Parathyroid adenoma (tissue), 2 donors: ENCODE results near the gene TGFBR3.

Experiments
- H2AFZ ChIP-seq: fragments of 300-600 bp; sonication (generic); one replicate; pipeline ENCODE4 v1.7.0; 2017; ENCODE audit warnings: antibody characterized with exemption, mild to moderate bottlenecking
- H3K27ac ChIP-seq: fragments of 300-600 bp; sonication (generic); one replicate; pipeline ENCODE4 v1.7.0; 2017
- H3K27me3 ChIP-seq: fragments of 300-600 bp; sonication (generic); one replicate; pipeline ENCODE4 v1.7.0; 2017; ENCODE audit warnings: low read length; ENCODE audit not compliant: control insufficient read depth, insufficient read depth
- H3K36me3 ChIP-seq: fragments of 300-600 bp; sonication (generic); one replicate; pipeline ENCODE4 v1.7.0; 2017; ENCODE audit warnings: low read length; ENCODE audit not compliant: control insufficient read depth, insufficient read depth
- H3K4me1 ChIP-seq: fragments of 300-600 bp; sonication (generic); one replicate; pipeline ENCODE4 v1.7.0; 2017; ENCODE audit warnings: control low read depth
- H3K4me2 ChIP-seq: fragments of 300-600 bp; sonication (generic); one replicate; pipeline ENCODE4 v1.7.0; 2017; ENCODE audit warnings: low read length
- H3K4me3 ChIP-seq: fragments of 300-600 bp; sonication (generic); one replicate; pipeline ENCODE4 v1.7.0; 2017; ENCODE audit warnings: low read depth, low read length
- H3K79me2 ChIP-seq: fragments of 300-600 bp; sonication (generic); one replicate; pipeline ENCODE4 v1.7.0; 2017; ENCODE audit warnings: control low read depth
- H3K9ac ChIP-seq: fragments of 300-600 bp; sonication (generic); one replicate; pipeline ENCODE4 v1.7.0; 2017; ENCODE audit warnings: mild to moderate bottlenecking
- H3K9me3 ChIP-seq: fragments of 300-600 bp; sonication (generic); one replicate; pipeline ENCODE4 v1.7.0; 2017; ENCODE audit warnings: low read length; ENCODE audit not compliant: control insufficient read depth
- CTCF ChIP-seq: fragments of 300-600 bp; sonication (generic); IDR thresholded peaks from one replicate; pipeline ENCODE4 v1.7.0; 2017; ENCODE audit warnings: antibody characterized with exemption, mild to moderate bottlenecking
- donor health status: primary hyperparathyroidism.

The TGFBR3 gene

GRCh38 chr1:91684481-91685196 lies 201.3 kb downstream of the TGFBR3 start:
- TF ChIP-seq CTCF = no peak
- Histone ChIP-seq H3K4me2 (no peak overlapping the region), H3K9ac (no peak overlapping the region), H3K27me3 (no peaks in the 10 kb centered on the region), H3K4me3 (no peak overlapping the region), H2AFZ (no peak overlapping the region), H3K79me2 (no peaks in the 10 kb centered on the region), H3K36me3 (no peaks in the 10 kb centered on the region), H3K9me3 (no peaks in the 10 kb centered on the region), H3K27ac (no peak overlapping the region), H3K4me1 (peaks cover 4% of the 10 kb centered on the region)

DNA sequence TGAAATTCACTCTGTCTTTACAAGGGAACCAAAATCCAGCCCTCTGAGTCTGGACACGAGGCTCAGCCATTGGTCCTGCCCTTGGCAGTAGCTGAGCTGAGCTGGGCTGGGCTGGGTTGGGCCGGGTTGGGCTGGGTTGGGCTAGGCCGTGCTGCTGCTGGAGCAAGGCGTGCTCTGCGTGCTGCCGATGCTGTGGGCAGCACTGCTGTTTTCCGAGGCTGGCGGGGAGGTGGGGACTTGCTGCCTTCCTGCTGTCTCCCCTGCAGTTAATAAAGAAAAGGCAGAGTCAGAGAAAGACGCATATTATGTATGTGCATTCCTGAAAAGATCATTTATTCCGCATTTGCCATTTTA lies 202.4 kb downstream of the TGFBR3 start:
- no peak for TF ChIP-seq CTCF
- Histone ChIP-seq H3K4me3 (no peak overlapping the region), H3K27me3 (no peaks in the 10 kb centered on the region), H3K4me1 (no peaks in the 10 kb centered on the region), H3K4me2 (no peak overlapping the region), H3K9ac (no peak overlapping the region), H2AFZ (no peak overlapping the region), H3K27ac (no peak overlapping the region), H3K9me3 (no peaks in the 10 kb centered on the region), H3K79me2 (no peaks in the 10 kb centered on the region), H3K36me3 (no peaks in the 10 kb centered on the region)

GRCh38 chr1:91682882-91683597 lies 202.9 kb downstream of the TGFBR3 start:
- H3K4me1 ChIP-seq = no peaks in the 10 kb centered on the region
- no peaks in the 10 kb centered on the region for H3K36me3 ChIP-seq
- no peaks in the 10 kb centered on the region for H3K27me3 ChIP-seq
- TF ChIP-seq CTCF = no peak
- no peaks in the 10 kb centered on the region for H3K9me3 ChIP-seq
- no peak overlapping the region for H3K4me3 ChIP-seq
- no peak overlapping the region for H3K4me2 ChIP-seq
- no peak overlapping the region for H3K9ac ChIP-seq
- H2AFZ ChIP-seq = no peak overlapping the region
- H3K27ac ChIP-seq = no peak overlapping the region
- H3K79me2 ChIP-seq = no peaks in the 10 kb centered on the region

- TF ChIP-seq CTCF = no peak
- H2AFZ ChIP-seq = no peak overlapping the region
- no peaks in the 10 kb centered on the region for H3K9me3 ChIP-seq
- no peaks in the 10 kb centered on the region for H3K36me3 ChIP-seq
- no peak overlapping the region for H3K4me3 ChIP-seq
- no peak overlapping the region for H3K4me2 ChIP-seq
- no peak overlapping the region for H3K9ac ChIP-seq
- H3K27me3 ChIP-seq = no peaks in the 10 kb centered on the region
- H3K79me2 ChIP-seq = no peaks in the 10 kb centered on the region
- no peak overlapping the region for H3K27ac ChIP-seq
- no peaks in the 10 kb centered on the region for H3K4me1 ChIP-seq
Observed at GRCh38 chr1:91680556-91681155, 205.3 kb downstream of the TGFBR3 start.
